Measurements from ENCODE around the gene HCFC1R1. TPM values are rescaled to one million over a fixed set of nuclear protein-coding genes. Genes with fewer than 3 reads are reported as not detected.

HCFC1R1 gene
- total RNA-seq, 6 experiments from 2014 or later = 54.6 to 90.3 (median 83.2) TPM

DNA sequence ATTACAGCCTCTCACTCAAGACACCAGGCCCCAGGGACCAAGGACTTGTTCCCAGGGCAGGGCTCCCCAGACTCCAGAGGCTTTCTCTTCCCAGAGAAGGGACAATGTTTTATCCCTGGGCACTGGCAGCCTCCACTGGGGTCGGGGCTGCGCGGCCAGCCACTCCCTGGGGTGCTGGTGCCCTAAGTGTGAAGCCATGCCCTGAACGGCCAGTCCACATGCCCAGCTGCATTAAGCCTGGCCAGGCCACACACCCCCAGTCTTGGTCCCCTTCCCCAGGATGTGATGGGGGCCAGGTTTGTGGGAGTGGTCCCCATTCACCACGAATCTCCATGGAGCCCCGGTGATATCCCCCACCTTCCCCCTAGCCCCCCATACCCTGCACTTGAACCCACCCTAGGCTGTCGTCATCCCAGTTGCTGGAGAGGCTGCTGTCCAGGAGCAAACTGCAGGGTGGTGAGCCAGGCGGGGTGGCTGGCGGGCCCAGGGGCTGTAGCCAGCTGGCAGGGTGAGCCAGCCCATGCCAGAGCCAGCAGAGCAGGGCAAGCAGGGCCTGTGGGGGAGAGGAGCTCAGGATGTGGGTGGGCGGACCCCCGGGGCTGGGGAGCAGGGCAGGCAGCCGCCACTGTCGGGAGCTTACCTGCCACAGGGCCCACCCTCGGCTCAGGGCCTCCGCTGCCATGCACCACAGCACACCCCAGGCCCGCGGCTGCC is 50.0 kb downstream of the HCFC1R1 start:
- Mint-ChIP-seq H3K27me3 (ENCODE audit: insufficient read depth) (peaks cover 3% of the 10 kb centered on the region), H3K9me3 (no peaks in the 10 kb centered on the region), H3K4me1 (ENCODE audit: low read depth) (peaks cover 8% of the 10 kb centered on the region; the same call in 1 of the 2 replicates), H3K27ac (no peak overlapping the region), H3K36me3 (ENCODE audit: low read depth) (no peaks in the 10 kb centered on the region), H3K4me3 (no peak overlapping the region)
- TF ChIP-seq, protein P1, sequence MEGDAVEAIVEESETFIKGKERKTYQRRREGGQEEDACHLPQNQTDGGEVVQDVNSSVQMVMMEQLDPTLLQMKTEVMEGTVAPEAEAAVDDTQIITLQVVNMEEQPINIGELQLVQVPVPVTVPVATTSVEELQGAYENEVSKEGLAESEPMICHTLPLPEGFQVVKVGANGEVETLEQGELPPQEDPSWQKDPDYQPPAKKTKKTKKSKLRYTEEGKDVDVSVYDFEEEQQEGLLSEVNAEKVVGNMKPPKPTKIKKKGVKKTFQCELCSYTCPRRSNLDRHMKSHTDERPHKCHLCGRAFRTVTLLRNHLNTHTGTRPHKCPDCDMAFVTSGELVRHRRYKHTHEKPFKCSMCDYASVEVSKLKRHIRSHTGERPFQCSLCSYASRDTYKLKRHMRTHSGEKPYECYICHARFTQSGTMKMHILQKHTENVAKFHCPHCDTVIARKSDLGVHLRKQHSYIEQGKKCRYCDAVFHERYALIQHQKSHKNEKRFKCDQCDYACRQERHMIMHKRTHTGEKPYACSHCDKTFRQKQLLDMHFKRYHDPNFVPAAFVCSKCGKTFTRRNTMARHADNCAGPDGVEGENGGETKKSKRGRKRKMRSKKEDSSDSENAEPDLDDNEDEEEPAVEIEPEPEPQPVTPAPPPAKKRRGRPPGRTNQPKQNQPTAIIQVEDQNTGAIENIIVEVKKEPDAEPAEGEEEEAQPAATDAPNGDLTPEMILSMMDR (IDR thresholded peaks at IDR 0.05) = no peak
- DNase-seq = no peak

DNA sequence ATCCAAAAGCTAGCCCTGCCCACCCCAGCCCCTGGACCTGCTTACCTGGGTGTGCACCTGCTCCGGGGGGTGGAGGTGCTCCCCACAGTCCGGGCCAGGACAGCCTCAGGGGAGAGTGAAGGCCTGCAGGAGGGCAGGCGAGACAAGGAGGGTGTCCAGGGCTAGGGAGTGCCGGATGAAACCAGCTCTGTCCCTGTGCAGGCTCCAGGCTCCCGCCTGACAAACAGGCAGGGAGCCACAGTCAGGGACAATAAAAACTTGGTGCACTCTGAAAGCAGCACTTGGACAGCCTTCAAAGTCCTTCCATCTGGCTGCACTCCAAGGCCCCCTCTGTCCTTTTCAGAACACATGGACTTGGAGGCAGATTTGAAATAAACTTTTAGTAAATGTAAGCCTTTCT is 50.6 kb downstream of the HCFC1R1 start:
- H3K4me1 Mint-ChIP-seq (ENCODE audit: low read depth) = peaks cover 8% of the 10 kb centered on the region; the same call in 1 of the 2 replicates
- H3K27me3 Mint-ChIP-seq (ENCODE audit: insufficient read depth) = peaks cover 8% of the 10 kb centered on the region
- no peaks in the 10 kb centered on the region for H3K36me3 Mint-ChIP-seq (ENCODE audit: low read depth)
- no peak overlapping the region for H3K4me3 Mint-ChIP-seq
- DNase-seq = no peak
- H3K27ac Mint-ChIP-seq = no peak overlapping the region
- H3K9me3 Mint-ChIP-seq = 0 out of 2 replicates have a peak, but pooled peaks cover 3% of the 10 kb centered on the region
- TF ChIP-seq, protein P1 (IDR thresholded peaks at IDR 0.05) = no peak

Other genes with a start within 250 kb of the HCFC1R1 start
- gene ELOB, start 246.7 kb downstream of the HCFC1R1 start, total RNA-seq (2021; fragmentation: NEBNext Ultra II Directional; extraction: Animal tissue kit (Norgen Biotek cat#: 25700)) = 100 to 1,000 TPM; 329 to 403 (median 352) TPM
- not detected for gene PRSS33, start 236.4 kb downstream of the HCFC1R1 start, total RNA-seq (2021; fragmentation: NEBNext Ultra II Directional; extraction: Animal tissue kit (Norgen Biotek cat#: 25700))
- gene PRSS41, start 225.5 kb downstream of the HCFC1R1 start, total RNA-seq (2021; fragmentation: NEBNext Ultra II Directional; extraction: Animal tissue kit (Norgen Biotek cat#: 25700)) = not detected
- gene PRSS21, start 206.7 kb downstream of the HCFC1R1 start, total RNA-seq (2021; fragmentation: NEBNext Ultra II Directional; extraction: Animal tissue kit (Norgen Biotek cat#: 25700)) = not detected
- gene ZG16B, start 193.6 kb downstream of the HCFC1R1 start, total RNA-seq (2021; fragmentation: NEBNext Ultra II Directional; extraction: Animal tissue kit (Norgen Biotek cat#: 25700)) = under 1 TPM in 4 of 6 experiments, not detected in 2; 0.41 to 0.68 (median 0.46) TPM
- not detected for gene PRSS22, start 165.8 kb downstream of the HCFC1R1 start, total RNA-seq (2021; fragmentation: NEBNext Ultra II Directional; extraction: Animal tissue kit (Norgen Biotek cat#: 25700))
- gene FLYWCH2, start 140.7 kb downstream of the HCFC1R1 start, total RNA-seq (2021; fragmentation: NEBNext Ultra II Directional; extraction: Animal tissue kit (Norgen Biotek cat#: 25700)) = 10 to 100 TPM; 24.5 to 29.3 (median 26.1) TPM
- 10 to 100 TPM; 30.3 to 34.9 (median 33.7) TPM for gene FLYWCH1, start 112.0 kb downstream of the HCFC1R1 start, total RNA-seq (2021; fragmentation: NEBNext Ultra II Directional; extraction: Animal tissue kit (Norgen Biotek cat#: 25700))
- gene KREMEN2, start 59.7 kb downstream of the HCFC1R1 start, total RNA-seq (2021; fragmentation: NEBNext Ultra II Directional; extraction: Animal tissue kit (Norgen Biotek cat#: 25700)) = not detected
- 10 to 100 TPM in 5 of 6 experiments, 1 to 10 TPM in 1; 5.7 to 16.5 (median 13.7) TPM for gene PAQR4, start 54.6 kb downstream of the HCFC1R1 start, total RNA-seq (2021; fragmentation: NEBNext Ultra II Directional; extraction: Animal tissue kit (Norgen Biotek cat#: 25700))
- 10 to 100 TPM; 21.1 to 40.8 (median 36.7) TPM for gene PKMYT1, start 43.5 kb downstream of the HCFC1R1 start, total RNA-seq (2021; fragmentation: NEBNext Ultra II Directional; extraction: Animal tissue kit (Norgen Biotek cat#: 25700))
- gene CLDN9, start 11.0 kb downstream of the HCFC1R1 start, total RNA-seq (2021; fragmentation: NEBNext Ultra II Directional; extraction: Animal tissue kit (Norgen Biotek cat#: 25700)) = not detected
- under 1 TPM in 1 of 6 experiments, not detected in 5; 0.21 TPM for gene CLDN6, start 5.8 kb downstream of the HCFC1R1 start, total RNA-seq (2021; fragmentation: NEBNext Ultra II Directional; extraction: Animal tissue kit (Norgen Biotek cat#: 25700))
- 100 to 1,000 TPM; 392 to 451 (median 429) TPM for gene TNFRSF12A, start 3.6 kb downstream of the HCFC1R1 start, total RNA-seq (2021; fragmentation: NEBNext Ultra II Directional; extraction: Animal tissue kit (Norgen Biotek cat#: 25700))
- 10 to 100 TPM; 18.2 to 21.6 (median 19.9) TPM for gene THOC6, start 93 bp upstream of the HCFC1R1 start, total RNA-seq (2021; fragmentation: NEBNext Ultra II Directional; extraction: Animal tissue kit (Norgen Biotek cat#: 25700))
- not detected for gene BICDL2, start 13.0 kb upstream of the HCFC1R1 start, total RNA-seq (2021; fragmentation: NEBNext Ultra II Directional; extraction: Animal tissue kit (Norgen Biotek cat#: 25700))
- under 1 TPM in 3 of 6 experiments, not detected in 3; 0.05 to 0.17 (median 0.07) TPM for gene MMP25, start 22.6 kb upstream of the HCFC1R1 start, total RNA-seq (2021; fragmentation: NEBNext Ultra II Directional; extraction: Animal tissue kit (Norgen Biotek cat#: 25700))
- 1 to 10 TPM in 5 of 6 experiments, under 1 TPM in 1; 1.00 to 2.3 (median 1.7) TPM for gene IL32, start 41.7 kb upstream of the HCFC1R1 start, total RNA-seq (2021; fragmentation: NEBNext Ultra II Directional; extraction: Animal tissue kit (Norgen Biotek cat#: 25700))
- not detected for gene ZSCAN10, start 75.4 kb upstream of the HCFC1R1 start, total RNA-seq (2021; fragmentation: NEBNext Ultra II Directional; extraction: Animal tissue kit (Norgen Biotek cat#: 25700))
- gene ZNF205, start 88.6 kb upstream of the HCFC1R1 start, total RNA-seq (2021; fragmentation: NEBNext Ultra II Directional; extraction: Animal tissue kit (Norgen Biotek cat#: 25700)) = 10 to 100 TPM in 2 of 6 experiments, 1 to 10 TPM in 4; 7.6 to 10.2 (median 9.5) TPM
- gene ZNF213, start 111.1 kb upstream of the HCFC1R1 start, total RNA-seq (2021; fragmentation: NEBNext Ultra II Directional; extraction: Animal tissue kit (Norgen Biotek cat#: 25700)) = 1 to 10 TPM; 5.9 to 7.3 (median 6.9) TPM
- not detected for gene OR1F1, start 164.3 kb upstream of the HCFC1R1 start, total RNA-seq (2021; fragmentation: NEBNext Ultra II Directional; extraction: Animal tissue kit (Norgen Biotek cat#: 25700))
- gene ZNF200, start 211.2 kb upstream of the HCFC1R1 start, total RNA-seq (2021; fragmentation: NEBNext Ultra II Directional; extraction: Animal tissue kit (Norgen Biotek cat#: 25700)) = 1 to 10 TPM; 5.1 to 6.3 (median 5.7) TPM
- gene MEFV, start 232.7 kb upstream of the HCFC1R1 start, total RNA-seq (2021; fragmentation: NEBNext Ultra II Directional; extraction: Animal tissue kit (Norgen Biotek cat#: 25700)) = under 1 TPM in 1 of 6 experiments, not detected in 5; 0.09 TPM